ENCODE results near the gene RASSF3. TPM values are rescaled to one million over a fixed set of nuclear protein-coding genes. Genes with fewer than 3 reads are reported as not detected.
A peak's percentile ranks its signal among the peaks of the same experiment; 100 is the strongest.

Gene RASSF3
- total RNA-seq, 1 experiment from 2014 or later = 13.4 TPM

DNA sequence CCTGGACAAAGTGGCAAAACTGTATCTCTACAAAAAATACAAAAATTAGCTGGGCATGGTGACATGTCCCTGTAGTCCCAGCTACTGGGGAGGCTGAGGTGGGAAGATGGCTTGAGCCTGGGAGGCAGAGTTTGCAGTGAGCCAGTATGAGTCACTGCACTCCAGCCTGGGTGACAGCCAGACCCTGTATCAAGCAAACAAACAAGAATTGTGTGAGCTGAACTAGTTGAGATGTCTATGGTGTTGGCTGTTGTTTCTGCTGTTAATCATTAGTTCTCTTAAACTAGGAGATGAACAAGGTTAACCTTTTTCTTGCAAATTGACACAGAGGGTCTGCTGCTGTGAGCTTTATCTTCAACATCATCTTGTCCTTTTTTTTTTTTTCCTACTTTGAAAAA, 23.6 kb downstream of the RASSF3 start:
- Histone ChIP-seq H4K20me1 (ENCODE audit: low read length) (no peaks in the 10 kb centered on the region), H3K79me2 (ENCODE audit: low read length) (peaks cover 43% of the 10 kb centered on the region), H3K9me3 (ENCODE audit: low read length) (no peaks in the 10 kb centered on the region), H3K9ac (ENCODE audit: low read length) (no peak overlapping the region), H3K27ac (ENCODE audit: low read length) (peak overlapping the region; percentile 53), H3K9me2 (replicated peaks; ENCODE audit: low read length) (no peaks in the 10 kb centered on the region), H3K4me3 (ENCODE audit: low read length) (no peak overlapping the region), H3K4me2 (ENCODE audit: low read length) (peak overlapping the region; percentile 56), H3K36me3 (ENCODE audit: low read depth, low read length) (no peaks in the 10 kb centered on the region), H3F3A (ENCODE audit: low read length, unreplicated experiment) (no peaks in the 10 kb centered on the region), H3K4me1 (ENCODE audit: insufficient read depth, low read length) (peaks cover 12% of the 10 kb centered on the region), H3K27me3 (ENCODE audit: low read length) (no peaks in the 10 kb centered on the region), H2AFZ (ENCODE audit: low read length) (no peak overlapping the region)
- TF ChIP-seq EZH2phosphoT487 (IDR thresholded peaks at IDR 0.05; ENCODE audit: borderline replicate concordance, low read length) (no peak), EZH2 (IDR thresholded peaks at IDR 0.05; ENCODE audit: low read length, unreplicated experiment) (no peak)
- TF ChIP-seq, protein P1, sequence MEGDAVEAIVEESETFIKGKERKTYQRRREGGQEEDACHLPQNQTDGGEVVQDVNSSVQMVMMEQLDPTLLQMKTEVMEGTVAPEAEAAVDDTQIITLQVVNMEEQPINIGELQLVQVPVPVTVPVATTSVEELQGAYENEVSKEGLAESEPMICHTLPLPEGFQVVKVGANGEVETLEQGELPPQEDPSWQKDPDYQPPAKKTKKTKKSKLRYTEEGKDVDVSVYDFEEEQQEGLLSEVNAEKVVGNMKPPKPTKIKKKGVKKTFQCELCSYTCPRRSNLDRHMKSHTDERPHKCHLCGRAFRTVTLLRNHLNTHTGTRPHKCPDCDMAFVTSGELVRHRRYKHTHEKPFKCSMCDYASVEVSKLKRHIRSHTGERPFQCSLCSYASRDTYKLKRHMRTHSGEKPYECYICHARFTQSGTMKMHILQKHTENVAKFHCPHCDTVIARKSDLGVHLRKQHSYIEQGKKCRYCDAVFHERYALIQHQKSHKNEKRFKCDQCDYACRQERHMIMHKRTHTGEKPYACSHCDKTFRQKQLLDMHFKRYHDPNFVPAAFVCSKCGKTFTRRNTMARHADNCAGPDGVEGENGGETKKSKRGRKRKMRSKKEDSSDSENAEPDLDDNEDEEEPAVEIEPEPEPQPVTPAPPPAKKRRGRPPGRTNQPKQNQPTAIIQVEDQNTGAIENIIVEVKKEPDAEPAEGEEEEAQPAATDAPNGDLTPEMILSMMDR (conservative IDR thresholded peaks at IDR 0.05; ENCODE audit: low read depth, low read length) = no peak
- ChIA-PET POLR2A (ENCODE audit: unreplicated experiment) (interaction anchor here (0.6 kb wide), 1 partner anchor 1112 kb away, joined by 3 read pairs; no protein-coding TSS in a partner anchor), CTCF (no interaction called here)
- ATAC-seq (peak; percentile 100), DNase-seq (peak; percentile 83)
- BruUV-seq (replicated peaks) = no TSS peak
- intact Hi-C loops (cut with micrococcal nuclease) = no loop called here

DNA sequence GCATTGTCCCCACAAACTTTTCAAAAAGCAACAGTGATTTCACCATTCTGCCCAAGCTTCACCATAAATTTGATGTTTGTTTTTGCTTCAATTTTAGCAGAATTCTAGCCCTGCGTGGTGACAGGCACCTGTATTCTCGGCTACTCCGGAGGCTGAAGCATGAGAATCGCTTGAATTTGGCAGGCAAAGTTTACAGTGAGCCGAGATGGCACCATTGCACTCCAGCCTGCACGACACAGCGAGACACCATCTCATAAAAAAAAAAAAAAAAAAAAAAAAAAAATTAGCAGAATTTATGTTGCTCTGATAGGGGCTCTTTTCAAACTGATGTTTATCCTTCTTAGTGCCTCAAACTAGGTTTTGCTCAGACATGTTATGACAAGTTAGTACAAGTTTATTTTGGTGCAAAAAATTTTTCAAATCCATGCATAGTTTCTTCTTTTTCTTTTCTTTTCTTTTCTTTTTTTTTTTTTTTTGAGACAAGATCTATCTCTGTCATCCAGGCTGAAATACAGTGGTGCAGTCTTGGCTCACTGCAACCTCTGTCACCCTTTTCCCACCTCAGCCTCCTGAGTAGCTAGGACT, 24.3 kb downstream of the RASSF3 start:
- H3K27ac ChIP-seq (ENCODE audit: low read length) = peak overlapping the region; percentile 50
- H3K9me2 ChIP-seq (replicated peaks; ENCODE audit: low read length) = no peaks in the 10 kb centered on the region
- DNase-seq = no peak
- no peaks in the 10 kb centered on the region for H4K20me1 ChIP-seq (ENCODE audit: low read length)
- H3F3A ChIP-seq (ENCODE audit: low read length, unreplicated experiment) = no peaks in the 10 kb centered on the region
- H3K27me3 ChIP-seq (ENCODE audit: low read length) = no peaks in the 10 kb centered on the region
- H3K36me3 ChIP-seq (ENCODE audit: low read depth, low read length) = no peaks in the 10 kb centered on the region
- H3K4me3 ChIP-seq (ENCODE audit: low read length) = no peak overlapping the region
- peak overlapping the region; percentile 56 for H3K4me2 ChIP-seq (ENCODE audit: low read length)
- intact Hi-C loops (cut with micrococcal nuclease) = no loop called here
- peaks cover 16% of the 10 kb centered on the region for H3K4me1 ChIP-seq (ENCODE audit: insufficient read depth, low read length)
- CTCF ChIA-PET = no interaction called here
- POLR2A ChIA-PET (ENCODE audit: unreplicated experiment) = interaction anchor here (0.6 kb wide), 1 partner anchor 1112 kb away, joined by 3 read pairs; no protein-coding TSS in a partner anchor
- H3K9ac ChIP-seq (ENCODE audit: low read length) = no peak overlapping the region
- TF ChIP-seq EZH2 (IDR thresholded peaks at IDR 0.05; ENCODE audit: low read length, unreplicated experiment) = no peak
- no peak for TF ChIP-seq EZH2phosphoT487 (IDR thresholded peaks at IDR 0.05; ENCODE audit: borderline replicate concordance, low read length)
- TF ChIP-seq, protein P1 (conservative IDR thresholded peaks at IDR 0.05; ENCODE audit: low read depth, low read length) = no peak
- H3K9me3 ChIP-seq (ENCODE audit: low read length) = no peaks in the 10 kb centered on the region
- H2AFZ ChIP-seq (ENCODE audit: low read length) = no peak overlapping the region
- no TSS peak for BruUV-seq (replicated peaks)
- peaks cover 49% of the 10 kb centered on the region for H3K79me2 ChIP-seq (ENCODE audit: low read length)
- ATAC-seq = no peak

DNA sequence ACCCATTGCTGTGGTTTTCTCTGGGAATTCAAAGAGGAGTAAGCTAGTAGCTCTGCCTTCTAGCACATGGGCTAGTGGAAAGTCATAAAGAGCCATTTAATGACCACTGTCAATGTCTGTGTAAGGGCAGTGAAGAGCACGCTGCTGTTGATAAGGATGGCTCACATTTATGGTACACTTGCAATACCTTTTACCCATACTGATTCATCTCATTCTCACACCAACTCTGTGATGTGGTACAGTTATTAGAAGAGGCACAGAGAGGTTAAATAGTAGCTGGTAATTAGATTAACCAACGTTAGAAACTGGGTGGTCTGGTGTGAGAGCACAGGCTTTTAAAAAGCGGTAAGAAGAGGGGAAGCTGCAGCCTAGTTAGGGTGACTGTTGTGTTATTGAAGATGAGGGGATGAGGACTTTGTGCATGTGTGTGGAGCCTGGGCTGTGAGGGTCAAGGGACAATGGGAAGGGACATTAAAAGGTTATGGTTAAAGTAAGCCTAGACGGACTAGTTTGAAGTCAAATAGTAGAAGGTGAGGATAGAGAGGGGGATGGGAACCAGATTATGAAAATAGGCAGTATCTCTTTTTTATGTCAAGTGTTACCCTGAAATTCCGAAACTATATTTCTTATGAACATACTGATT, 25.2 kb downstream of the RASSF3 start:
- Histone ChIP-seq H2AFZ (ENCODE audit: low read length) (no peak overlapping the region), H3K4me3 (ENCODE audit: low read length) (no peak overlapping the region), H4K20me1 (ENCODE audit: low read length) (no peaks in the 10 kb centered on the region), H3K27ac (ENCODE audit: low read length) (no peak overlapping the region), H3K4me1 (ENCODE audit: insufficient read depth, low read length) (peaks cover 20% of the 10 kb centered on the region), H3K27me3 (ENCODE audit: low read length) (no peaks in the 10 kb centered on the region), H3K9ac (ENCODE audit: low read length) (no peak overlapping the region), H3K36me3 (ENCODE audit: low read depth, low read length) (no peaks in the 10 kb centered on the region), H3F3A (ENCODE audit: low read length, unreplicated experiment) (no peaks in the 10 kb centered on the region), H3K79me2 (ENCODE audit: low read length) (peaks cover 57% of the 10 kb centered on the region), H3K9me3 (ENCODE audit: low read length) (no peaks in the 10 kb centered on the region), H3K4me2 (ENCODE audit: low read length) (no peak overlapping the region), H3K9me2 (replicated peaks; ENCODE audit: low read length) (no peaks in the 10 kb centered on the region)
- ATAC-seq (no peak), DNase-seq (no peak)
- TF ChIP-seq, protein P1 (conservative IDR thresholded peaks at IDR 0.05; ENCODE audit: low read depth, low read length) = no peak
- TF ChIP-seq EZH2 (IDR thresholded peaks at IDR 0.05; ENCODE audit: low read length, unreplicated experiment) = no peak
- TF ChIP-seq EZH2phosphoT487 (IDR thresholded peaks at IDR 0.05; ENCODE audit: borderline replicate concordance, low read length) = no peak
- CTCF ChIA-PET = no interaction called here
- BruUV-seq (replicated peaks) = no TSS peak
- POLR2A ChIA-PET (ENCODE audit: unreplicated experiment) = no interaction called here
- intact Hi-C loops (cut with micrococcal nuclease) = no loop called here
